ENCODE measurements around the gene ZC3H10.
"Not testable (repeated sequence)": the region's sequence is repeated elsewhere in the genome, so short reads cannot be mapped to it uniquely, and the experiment has no call there.

The ZC3H10 gene

DNA sequence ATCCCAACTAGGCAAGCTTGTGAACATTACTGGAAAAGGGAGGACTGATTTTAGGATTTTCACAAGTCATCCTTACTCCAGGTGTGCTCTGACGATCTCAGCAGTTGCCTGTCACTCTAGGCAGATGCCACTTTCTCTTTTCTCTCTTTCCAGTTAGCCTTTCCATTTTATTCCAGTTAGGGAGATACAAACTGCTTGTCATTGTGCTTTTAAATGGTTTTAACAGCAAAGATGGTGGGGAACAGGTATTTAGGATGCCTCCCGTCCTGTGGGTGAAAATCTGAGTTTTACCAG lies 12.5 kb upstream of the ZC3H10 start:
- H3K27me3 ChIP-seq (ENCODE audit: insufficient read depth, low read length): no peaks in the 10 kb centered on the region
- no peaks in the 10 kb centered on the region for H3K9me3 ChIP-seq (ENCODE audit: low read length)
- H3K4me3 ChIP-seq (ENCODE audit: low read length): peak overlapping the region; percentile 66
- peaks cover 23% of the 10 kb centered on the region for H3K4me1 ChIP-seq (ENCODE audit: insufficient read depth, low read length)
- H3K36me3 ChIP-seq (ENCODE audit: insufficient read depth, low read length): peaks cover 43% of the 10 kb centered on the region
- H2AFZ ChIP-seq (ENCODE audit: low read depth, low read length): no peak overlapping the region

GRCh38 chr12:56107242-56107641 lies 10.8 kb upstream of the ZC3H10 start:
- Histone ChIP-seq H3K4me3 (ENCODE audit: low read length) (no peak overlapping the region), H3K9me3 (ENCODE audit: low read length) (no peaks in the 10 kb centered on the region), H3K36me3 (ENCODE audit: insufficient read depth, low read length) (peaks cover 58% of the 10 kb centered on the region), H3K27me3 (ENCODE audit: insufficient read depth, low read length) (no peaks in the 10 kb centered on the region), H3K4me1 (ENCODE audit: insufficient read depth, low read length) (peaks cover 23% of the 10 kb centered on the region), H2AFZ (ENCODE audit: low read depth, low read length) (no peak overlapping the region)

- Histone ChIP-seq H2AFZ (ENCODE audit: low read depth, low read length) (no peak overlapping the region), H3K36me3 (ENCODE audit: insufficient read depth, low read length) (peaks cover 73% of the 10 kb centered on the region), H3K4me3 (ENCODE audit: low read length) (no peak overlapping the region), H3K27me3 (ENCODE audit: insufficient read depth, low read length) (no peaks in the 10 kb centered on the region), H3K9me3 (ENCODE audit: low read length) (no peaks in the 10 kb centered on the region), H3K4me1 (ENCODE audit: insufficient read depth, low read length) (peaks cover 8% of the 10 kb centered on the region)
Observed at GRCh38 chr12:56110571-56110970, 7.5 kb upstream of the ZC3H10 start.

GRCh38 chr12:56114084-56114483 lies 4.0 kb upstream of the ZC3H10 start:
- no peaks in the 10 kb centered on the region for H3K9me3 ChIP-seq (ENCODE audit: low read length)
- H2AFZ ChIP-seq (ENCODE audit: low read depth, low read length): no peak overlapping the region
- peaks cover 9% of the 10 kb centered on the region for H3K4me1 ChIP-seq (ENCODE audit: insufficient read depth, low read length)
- H3K27me3 ChIP-seq (ENCODE audit: insufficient read depth, low read length): no peaks in the 10 kb centered on the region
- H3K4me3 ChIP-seq (ENCODE audit: low read length): no peak overlapping the region
- H3K36me3 ChIP-seq (ENCODE audit: insufficient read depth, low read length): peaks cover 47% of the 10 kb centered on the region

DNA sequence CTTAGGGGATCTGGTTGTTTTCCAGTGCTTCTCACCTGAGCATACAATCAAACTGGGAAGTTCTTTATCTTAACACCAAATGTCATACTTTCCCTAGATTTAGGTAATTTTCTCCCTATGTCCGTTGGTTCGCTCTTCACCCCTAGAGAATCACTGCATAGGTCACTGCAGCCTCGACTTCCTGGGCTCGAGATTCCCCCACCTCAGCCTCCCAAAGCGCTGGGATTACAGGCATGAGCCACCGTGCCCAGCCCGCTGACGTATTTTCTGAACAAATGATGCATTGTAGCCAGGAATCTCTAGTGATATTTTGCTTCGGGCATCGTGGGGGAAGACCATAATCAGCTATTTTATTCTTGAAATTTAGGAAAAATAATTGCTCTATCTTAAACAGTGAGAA lies 2.7 kb upstream of the ZC3H10 start:
- peaks cover 41% of the 10 kb centered on the region for H3K36me3 ChIP-seq (ENCODE audit: insufficient read depth, low read length)
- H3K27me3 ChIP-seq (ENCODE audit: insufficient read depth, low read length): no peaks in the 10 kb centered on the region
- H3K4me1 ChIP-seq (ENCODE audit: insufficient read depth, low read length): peaks cover 18% of the 10 kb centered on the region
- no peaks in the 10 kb centered on the region for H3K9me3 ChIP-seq (ENCODE audit: low read length)
- H2AFZ ChIP-seq (ENCODE audit: low read depth, low read length): peak overlapping the region; percentile 83
- peak overlapping the region; percentile 64 for H3K4me3 ChIP-seq (ENCODE audit: low read length)

- Histone ChIP-seq H3K36me3 (ENCODE audit: insufficient read depth, low read length) (peaks cover 41% of the 10 kb centered on the region), H3K27me3 (ENCODE audit: insufficient read depth, low read length) (no peaks in the 10 kb centered on the region)
Observed at GRCh38 chr12:56116267-56117081, 1.6 kb upstream of the ZC3H10 start, which contains the start of gene RPL41. Gene RPL41, plus strand, starts transcription at chr12:56116633.

GRCh38 chr12:56117082-56117706 lies 872 bp upstream of the ZC3H10 start:
- H2AFZ ChIP-seq (ENCODE audit: low read depth, low read length); H3K9me3 ChIP-seq (ENCODE audit: low read length); H3K27me3 ChIP-seq (ENCODE audit: insufficient read depth, low read length): not testable (repeated sequence)
- peak overlapping the region; percentile 64 for H3K4me3 ChIP-seq (ENCODE audit: low read length)
- H3K4me1 ChIP-seq (ENCODE audit: insufficient read depth, low read length): peaks cover 18% of the 10 kb centered on the region
- H3K36me3 ChIP-seq (ENCODE audit: insufficient read depth, low read length): peaks cover 40% of the 10 kb centered on the region

More at GRCh38 chr12:56116267-56117081, 1.6 kb upstream of the ZC3H10 start, which contains the start of gene RPL41:
- H3K9me3 ChIP-seq (ENCODE audit: low read length): no peaks in the 10 kb centered on the region
- peak within 1 kb of the TSS; percentile 64 for H3K4me3 ChIP-seq (ENCODE audit: low read length)
- peak within 1 kb of the TSS; percentile 83 for H2AFZ ChIP-seq (ENCODE audit: low read depth, low read length)
- H3K4me1 ChIP-seq (ENCODE audit: insufficient read depth, low read length): peaks cover 18% of the 10 kb centered on the region

- peak overlapping the region; percentile 69 for H3K4me3 ChIP-seq (ENCODE audit: low read length)
- H2AFZ ChIP-seq (ENCODE audit: low read depth, low read length): no peak overlapping the region
- peaks cover 18% of the 10 kb centered on the region for H3K4me1 ChIP-seq (ENCODE audit: insufficient read depth, low read length)
- no peaks in the 10 kb centered on the region for H3K27me3 ChIP-seq (ENCODE audit: insufficient read depth, low read length)
- H3K36me3 ChIP-seq (ENCODE audit: insufficient read depth, low read length): peaks cover 33% of the 10 kb centered on the region
- no peaks in the 10 kb centered on the region for H3K9me3 ChIP-seq (ENCODE audit: low read length)
Observed at GRCh38 chr12:56118688-56119357, 757 bp downstream of the ZC3H10 start.

DNA sequence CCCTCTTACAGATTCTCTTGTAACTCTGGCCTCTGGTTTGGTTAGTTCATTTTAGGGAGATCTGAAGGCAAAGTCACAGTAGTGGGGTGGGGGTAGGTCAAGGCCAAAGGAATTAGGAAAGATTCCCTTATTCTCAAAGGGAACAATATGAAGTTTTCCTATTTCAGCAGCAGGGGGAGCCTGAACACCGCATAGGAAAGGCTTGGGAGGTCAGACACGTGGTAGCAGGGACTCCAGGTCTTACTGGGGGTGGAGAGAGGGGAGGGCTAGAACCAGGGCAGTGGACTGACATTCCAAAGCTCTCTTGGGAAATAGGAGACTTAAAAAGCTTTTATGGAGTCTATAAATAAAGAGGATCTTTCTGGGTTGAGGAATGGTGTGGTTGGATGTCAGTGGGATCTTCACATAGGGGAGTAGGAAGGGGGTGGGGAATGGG lies 1.3 kb downstream of the ZC3H10 start:
- Histone ChIP-seq H2AFZ (ENCODE audit: low read depth, low read length) (no peak overlapping the region), H3K4me3 (ENCODE audit: low read length) (peak overlapping the region; percentile 69), H3K4me1 (ENCODE audit: insufficient read depth, low read length) (peaks cover 18% of the 10 kb centered on the region), H3K9me3 (ENCODE audit: low read length) (no peaks in the 10 kb centered on the region), H3K27me3 (ENCODE audit: insufficient read depth, low read length) (no peaks in the 10 kb centered on the region), H3K36me3 (ENCODE audit: insufficient read depth, low read length) (peaks cover 28% of the 10 kb centered on the region)

DNA sequence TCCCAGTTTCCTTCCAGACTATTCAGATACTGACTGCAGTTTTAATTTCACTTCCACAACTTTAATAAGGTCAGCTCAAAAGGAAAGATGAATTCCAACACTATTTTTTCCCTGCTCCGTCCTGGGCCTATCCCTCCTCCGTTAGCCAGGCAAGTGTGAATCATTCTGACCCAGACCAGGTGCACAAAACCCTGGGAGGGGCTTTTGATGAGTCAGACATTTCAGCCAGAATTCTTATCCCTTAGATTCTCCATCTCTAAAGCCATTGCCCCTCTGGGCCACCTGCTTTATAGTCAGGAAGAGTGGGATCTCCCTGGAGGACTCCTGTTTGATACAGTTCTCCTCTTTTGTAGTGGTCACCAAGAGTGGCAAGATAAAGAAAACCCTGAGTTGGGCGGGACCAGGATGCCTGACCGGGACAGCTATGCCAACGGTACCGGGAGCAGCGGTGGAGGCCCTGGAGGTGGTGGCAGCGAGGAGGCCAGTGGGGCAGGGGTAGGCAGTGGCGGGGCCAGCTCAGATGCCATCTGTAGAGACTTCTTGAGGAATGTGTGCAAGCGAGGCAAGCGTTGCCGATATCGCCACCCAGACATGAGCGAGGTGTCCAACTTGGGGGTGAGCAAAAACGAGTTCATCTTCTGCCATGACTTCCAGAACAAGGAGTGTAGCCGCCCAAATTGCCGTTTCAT lies 2.2 kb downstream of the ZC3H10 start:
- Histone ChIP-seq H3K9me3 (ENCODE audit: low read length) (no peaks in the 10 kb centered on the region), H3K4me3 (ENCODE audit: low read length) (no peak overlapping the region), H3K36me3 (ENCODE audit: insufficient read depth, low read length) (peaks cover 28% of the 10 kb centered on the region), H2AFZ (ENCODE audit: low read depth, low read length) (no peak overlapping the region), H3K4me1 (ENCODE audit: insufficient read depth, low read length) (peaks cover 18% of the 10 kb centered on the region), H3K27me3 (ENCODE audit: insufficient read depth, low read length) (no peaks in the 10 kb centered on the region)

- Histone ChIP-seq H3K36me3 (ENCODE audit: insufficient read depth, low read length) (peaks cover 28% of the 10 kb centered on the region), H3K4me3 (ENCODE audit: low read length) (no peak overlapping the region), H3K4me1 (ENCODE audit: insufficient read depth, low read length) (peaks cover 21% of the 10 kb centered on the region)
Observed at GRCh38 chr12:56121204-56121870, 3.3 kb downstream of the ZC3H10 start.

DNA sequence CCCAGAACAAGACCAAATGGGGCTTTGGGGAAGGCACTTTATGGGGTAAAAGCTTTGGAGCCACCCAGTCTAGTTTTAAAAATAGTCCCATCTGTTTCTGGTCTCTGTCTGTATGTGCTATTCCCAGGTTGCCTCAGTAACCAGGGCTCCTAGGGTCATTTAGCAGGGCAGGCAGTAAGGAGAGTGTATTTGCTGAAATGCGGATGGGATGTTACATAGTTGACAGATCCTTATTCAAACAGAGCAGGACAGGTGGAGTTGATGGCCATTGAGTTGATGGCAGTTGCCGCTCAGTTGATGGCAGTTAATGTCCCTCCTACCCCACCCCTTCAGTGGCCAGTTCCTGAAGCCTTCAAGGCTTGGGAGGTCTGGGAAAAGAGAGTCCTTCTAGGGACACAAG lies 4.6 kb downstream of the ZC3H10 start:
- Histone ChIP-seq H3K4me3 (ENCODE audit: low read length) (no peak overlapping the region), H3K4me1 (ENCODE audit: insufficient read depth, low read length) (peaks cover 34% of the 10 kb centered on the region), H3K36me3 (ENCODE audit: insufficient read depth, low read length) (peaks cover 25% of the 10 kb centered on the region), H3K27me3 (ENCODE audit: insufficient read depth, low read length) (no peaks in the 10 kb centered on the region), H2AFZ (ENCODE audit: low read depth, low read length) (no peak overlapping the region), H3K9me3 (ENCODE audit: low read length) (no peaks in the 10 kb centered on the region)

More at GRCh38 chr12:56121204-56121870, 3.3 kb downstream of the ZC3H10 start:
- Histone ChIP-seq H3K27me3 (ENCODE audit: insufficient read depth, low read length) (no peaks in the 10 kb centered on the region), H2AFZ (ENCODE audit: low read depth, low read length) (no peak overlapping the region), H3K9me3 (ENCODE audit: low read length) (no peaks in the 10 kb centered on the region)
